ENCODE results near the gene ADORA2A.
"Not testable (repeated sequence)": the region's sequence is repeated elsewhere in the genome, so short reads cannot be mapped to it uniquely, and the experiment has no call there.

Gene ADORA2A

DNA sequence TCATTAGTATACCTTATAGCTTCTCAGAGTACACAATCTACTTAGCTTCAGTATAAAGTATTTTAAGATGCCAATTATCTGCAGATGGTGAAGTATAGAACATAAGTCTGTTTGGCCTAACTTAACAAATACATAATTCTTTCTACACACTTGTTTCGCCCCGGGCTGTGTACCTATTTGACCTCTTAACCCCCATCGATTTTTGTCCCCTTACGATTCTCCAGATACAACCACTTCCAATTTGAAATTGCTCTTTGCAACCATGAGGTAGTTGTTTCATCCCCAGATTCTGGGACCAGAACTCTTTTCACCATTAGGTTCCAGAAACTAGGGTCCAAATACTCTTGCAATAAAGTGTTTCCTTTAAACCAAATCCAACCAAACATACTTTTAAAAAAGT lies 57.8 kb downstream of the ADORA2A start:
- H3K27me3 ChIP-seq (ENCODE audit: control insufficient read depth in 1 of 2, insufficient read depth in 2 of 2, low read length in 2 of 2) = no peaks in the 10 kb centered on the region
- H3K9ac ChIP-seq (ENCODE audit: low read length) = no peak overlapping the region
- no peak overlapping the region for H3K4me3 ChIP-seq (ENCODE audit: low read depth in 1 of 2, low read length in 2 of 2)
- H3K27ac ChIP-seq (ENCODE audit: low read depth, low read length) = no peak overlapping the region
- no peaks in the 10 kb centered on the region for H3K9me3 ChIP-seq (ENCODE audit: low read length)
- H3K36me3 ChIP-seq (ENCODE audit: insufficient read depth, low read length) = no peaks in the 10 kb centered on the region
- H3K4me1 ChIP-seq (ENCODE audit: insufficient read depth, low read length) = no peaks in the 10 kb centered on the region

DNA sequence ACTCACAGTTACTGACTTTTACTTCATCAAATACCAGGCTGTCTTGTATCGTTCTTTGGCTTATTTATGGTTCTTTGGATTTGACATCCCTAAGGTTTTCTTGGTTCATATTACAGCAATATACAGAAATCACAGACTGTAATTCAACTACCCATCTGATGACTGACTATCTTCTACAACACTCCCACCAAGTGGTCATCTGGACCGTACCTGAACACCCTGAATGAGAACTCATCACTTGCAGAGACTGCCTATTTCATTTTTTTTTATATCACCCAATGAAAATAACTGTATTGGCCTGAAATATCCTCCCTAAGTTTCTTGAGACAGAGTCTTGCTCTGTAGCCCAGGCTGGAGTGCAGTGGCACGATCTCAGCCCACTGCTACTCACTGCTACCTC lies 58.2 kb downstream of the ADORA2A start:
- Histone ChIP-seq H3K27ac (ENCODE audit: low read depth, low read length) (no peak overlapping the region), H3K36me3 (ENCODE audit: insufficient read depth, low read length) (no peaks in the 10 kb centered on the region), H3K9me3 (ENCODE audit: low read length) (no peaks in the 10 kb centered on the region), H3K4me1 (ENCODE audit: insufficient read depth, low read length) (no peaks in the 10 kb centered on the region), H3K4me3 (ENCODE audit: low read depth in 1 of 2, low read length in 2 of 2) (no peak overlapping the region), H3K9ac (ENCODE audit: low read length) (no peak overlapping the region), H3K27me3 (ENCODE audit: control insufficient read depth in 1 of 2, insufficient read depth in 2 of 2, low read length in 2 of 2) (no peaks in the 10 kb centered on the region)

DNA sequence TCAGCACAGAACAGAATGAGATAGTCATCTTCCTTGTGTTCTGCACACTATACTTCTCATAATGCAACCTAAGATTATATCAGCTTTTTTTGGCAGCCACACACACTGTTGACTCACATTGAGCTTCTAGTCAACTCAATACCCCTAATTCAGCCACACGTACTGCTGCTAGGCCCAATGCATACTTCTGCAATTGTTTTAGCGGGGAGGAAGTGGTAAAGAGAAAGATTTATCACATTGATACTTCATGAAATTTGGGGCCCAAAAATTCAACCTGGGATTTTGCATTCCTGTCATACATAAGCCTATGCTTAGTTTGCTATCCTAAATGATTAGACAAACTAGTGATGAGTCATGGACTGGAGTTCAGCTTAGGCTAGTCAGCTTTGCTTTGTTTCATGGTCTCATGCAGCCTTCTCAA lies 59.1 kb downstream of the ADORA2A start:
- no peak overlapping the region for H3K9ac ChIP-seq (ENCODE audit: low read length)
- no peaks in the 10 kb centered on the region for H3K9me3 ChIP-seq (ENCODE audit: low read length)
- H3K4me3 ChIP-seq (ENCODE audit: low read depth in 1 of 2, low read length in 2 of 2) = no peak overlapping the region
- H3K27ac ChIP-seq (ENCODE audit: low read depth, low read length) = no peak overlapping the region
- no peaks in the 10 kb centered on the region for H3K4me1 ChIP-seq (ENCODE audit: insufficient read depth, low read length)
- no peaks in the 10 kb centered on the region for H3K36me3 ChIP-seq (ENCODE audit: insufficient read depth, low read length)
- H3K27me3 ChIP-seq (ENCODE audit: control insufficient read depth in 1 of 2, insufficient read depth in 2 of 2, low read length in 2 of 2) = no peaks in the 10 kb centered on the region

DNA sequence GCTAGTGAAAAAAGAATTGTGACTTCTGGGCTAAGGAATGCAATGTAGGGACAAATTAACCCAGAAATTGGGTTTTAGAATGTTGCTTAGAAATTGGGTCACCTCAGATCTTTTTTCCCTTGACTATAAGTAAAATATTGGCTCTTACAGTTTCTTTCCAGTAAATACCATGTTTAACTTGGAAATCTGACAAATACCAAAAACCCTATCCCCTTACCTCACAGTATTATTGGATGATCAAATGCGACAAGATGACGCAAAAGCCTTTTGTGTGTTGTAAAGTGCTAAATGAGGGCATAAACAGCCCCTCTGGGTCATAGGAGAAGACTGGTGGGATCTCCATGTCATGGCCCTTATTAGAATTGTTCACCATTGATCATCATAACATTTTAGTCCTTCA lies 61.6 kb downstream of the ADORA2A start:
- Histone ChIP-seq H3K9me3 (ENCODE audit: low read length) (no peaks in the 10 kb centered on the region), H3K27me3 (ENCODE audit: control insufficient read depth in 1 of 2, insufficient read depth in 2 of 2, low read length in 2 of 2) (peaks cover 6 to 10% of the 10 kb centered on the region in 2 donors), H3K4me3 (ENCODE audit: low read depth in 1 of 2, low read length in 2 of 2) (no peak overlapping the region), H3K9ac (ENCODE audit: low read length) (no peak overlapping the region), H3K4me1 (ENCODE audit: insufficient read depth, low read length) (no peaks in the 10 kb centered on the region), H3K36me3 (ENCODE audit: insufficient read depth, low read length) (no peaks in the 10 kb centered on the region), H3K27ac (ENCODE audit: low read depth, low read length) (no peak overlapping the region)

DNA sequence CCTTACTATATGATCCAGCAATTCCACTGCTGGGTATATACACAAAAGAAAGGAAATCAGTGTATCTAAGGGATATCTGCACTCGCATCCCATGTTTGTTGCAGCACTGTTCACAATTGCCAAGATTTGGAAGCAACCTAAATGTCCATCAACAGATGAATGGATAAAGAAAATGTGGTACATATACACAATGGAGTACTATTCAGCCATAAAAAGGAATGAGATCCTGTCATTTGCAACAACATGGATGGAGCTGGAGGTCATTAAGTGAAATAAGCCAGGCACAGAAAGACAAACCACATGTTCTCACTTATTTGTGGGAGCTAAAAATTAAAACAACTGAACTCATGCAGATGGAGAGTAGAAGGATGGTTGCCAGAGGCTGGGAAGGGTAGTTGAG lies 62.0 kb downstream of the ADORA2A start:
- not testable (repeated sequence) for H3K4me3 ChIP-seq (ENCODE audit: low read depth in 1 of 2, low read length in 2 of 2); H3K36me3 ChIP-seq (ENCODE audit: insufficient read depth, low read length); H3K9ac ChIP-seq (ENCODE audit: low read length); H3K4me1 ChIP-seq (ENCODE audit: insufficient read depth, low read length); H3K9me3 ChIP-seq (ENCODE audit: low read length); H3K27ac ChIP-seq (ENCODE audit: low read depth, low read length)
- peaks cover 10 to 14% of the 10 kb centered on the region in 2 donors for H3K27me3 ChIP-seq (ENCODE audit: control insufficient read depth in 1 of 2, insufficient read depth in 2 of 2, low read length in 2 of 2)
